DMS79 treated with DMSO at 0.1 percent for 48 hours (cell line): Measurements from ENCODE around the gene FLOT2.
"Not testable (repeated sequence)": the region's sequence is repeated elsewhere in the genome, so short reads cannot be mapped to it uniquely, and the experiment has no call there.

Experiments
- DNase-seq: peaks from one replicate; lab custom pipeline; 2025; lab: John Stamatoyannopoulos, UW

The FLOT2 gene

GRCh38 chr17:28873839-28874238 is 23.7 kb downstream of the FLOT2 start:
- no peak for DNase-seq

DNA sequence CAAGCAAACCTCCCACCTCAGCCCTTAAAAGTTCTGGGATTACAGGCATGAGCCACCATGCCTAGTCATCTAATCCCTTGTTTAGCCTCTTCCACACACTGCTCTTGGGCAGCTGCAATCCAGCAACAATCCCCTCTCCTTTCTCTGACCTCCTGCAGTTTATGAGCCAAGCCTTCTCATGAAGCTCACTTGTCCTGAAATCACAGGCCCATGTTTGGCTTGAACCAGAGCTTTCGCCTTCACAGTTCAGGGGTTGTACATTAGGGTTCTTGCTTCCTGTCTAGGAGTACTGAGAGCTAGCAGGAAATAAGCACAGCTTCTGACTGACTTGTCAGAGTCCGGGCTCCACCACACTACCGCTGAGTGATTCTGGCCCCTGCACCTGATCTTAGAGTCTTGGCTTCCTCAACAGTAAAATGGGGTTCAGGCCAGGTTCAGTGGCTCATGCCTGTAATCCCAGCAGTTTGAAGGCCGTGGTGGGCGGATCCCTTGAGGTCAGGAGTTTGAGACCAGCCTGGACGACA is 26.4 kb downstream of the FLOT2 start:
- no peak for DNase-seq

DNA sequence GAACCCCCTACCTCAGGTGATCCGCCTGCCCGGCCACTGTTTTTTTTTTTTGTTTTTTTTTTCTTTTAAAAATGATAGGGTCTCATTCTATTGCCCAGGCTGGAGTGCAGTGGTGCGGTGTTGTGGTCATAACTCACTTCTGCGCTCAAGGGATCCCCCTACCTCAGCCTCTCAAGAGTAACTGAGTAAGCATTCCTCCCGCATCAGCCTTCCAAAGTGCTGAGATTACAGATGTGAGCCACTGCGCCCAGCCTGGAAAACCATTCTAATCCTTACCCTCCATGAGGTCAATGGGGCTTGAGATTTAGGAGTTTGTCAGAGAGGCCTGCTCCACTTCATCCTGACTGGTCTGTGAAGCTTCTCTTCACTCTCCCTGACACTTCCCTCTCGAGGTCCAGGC is 30.3 kb downstream of the FLOT2 start:
- DNase-seq, result no peak

- no peak for DNase-seq
Observed at GRCh38 chr17:28865946-28866752, 31.4 kb downstream of the FLOT2 start.

GRCh38 chr17:28864991-28865849 is 32.3 kb downstream of the FLOT2 start:
- DNase-seq, result no peak

GRCh38 chr17:28863953-28864352 is 33.6 kb downstream of the FLOT2 start:
- no peak for DNase-seq

- no peak for DNase-seq
Observed at GRCh38 chr17:28862561-28862960, 35.0 kb downstream of the FLOT2 start.

GRCh38 chr17:28861393-28862203 is 35.9 kb downstream of the FLOT2 start:
- DNase-seq, result no peak

DNA sequence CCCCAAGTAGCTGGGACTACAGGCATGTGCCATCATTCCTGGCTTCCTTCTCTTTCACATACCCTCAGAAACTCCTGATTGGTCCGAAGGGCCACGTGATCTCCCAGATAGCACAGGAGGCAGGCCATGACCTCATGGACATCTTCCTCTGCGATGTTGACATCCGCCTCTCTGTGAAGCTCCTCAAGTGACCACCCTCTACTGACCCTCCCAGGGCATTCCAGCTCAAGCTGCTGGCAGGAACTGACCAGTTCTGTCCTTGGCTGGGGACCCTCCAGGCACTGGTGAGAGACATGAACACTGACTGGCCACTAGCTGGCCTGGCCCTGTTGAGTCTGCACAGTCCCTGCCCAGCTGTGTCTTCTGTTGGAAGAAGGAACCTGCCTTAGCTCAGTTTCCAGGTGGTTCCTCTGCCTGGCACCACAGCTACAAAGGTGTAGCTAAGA is 37.1 kb downstream of the FLOT2 start:
- DNase-seq, result no peak

- DNase-seq, result no peak
Observed at GRCh38 chr17:28858801-28859355, 38.7 kb downstream of the FLOT2 start.

DNA sequence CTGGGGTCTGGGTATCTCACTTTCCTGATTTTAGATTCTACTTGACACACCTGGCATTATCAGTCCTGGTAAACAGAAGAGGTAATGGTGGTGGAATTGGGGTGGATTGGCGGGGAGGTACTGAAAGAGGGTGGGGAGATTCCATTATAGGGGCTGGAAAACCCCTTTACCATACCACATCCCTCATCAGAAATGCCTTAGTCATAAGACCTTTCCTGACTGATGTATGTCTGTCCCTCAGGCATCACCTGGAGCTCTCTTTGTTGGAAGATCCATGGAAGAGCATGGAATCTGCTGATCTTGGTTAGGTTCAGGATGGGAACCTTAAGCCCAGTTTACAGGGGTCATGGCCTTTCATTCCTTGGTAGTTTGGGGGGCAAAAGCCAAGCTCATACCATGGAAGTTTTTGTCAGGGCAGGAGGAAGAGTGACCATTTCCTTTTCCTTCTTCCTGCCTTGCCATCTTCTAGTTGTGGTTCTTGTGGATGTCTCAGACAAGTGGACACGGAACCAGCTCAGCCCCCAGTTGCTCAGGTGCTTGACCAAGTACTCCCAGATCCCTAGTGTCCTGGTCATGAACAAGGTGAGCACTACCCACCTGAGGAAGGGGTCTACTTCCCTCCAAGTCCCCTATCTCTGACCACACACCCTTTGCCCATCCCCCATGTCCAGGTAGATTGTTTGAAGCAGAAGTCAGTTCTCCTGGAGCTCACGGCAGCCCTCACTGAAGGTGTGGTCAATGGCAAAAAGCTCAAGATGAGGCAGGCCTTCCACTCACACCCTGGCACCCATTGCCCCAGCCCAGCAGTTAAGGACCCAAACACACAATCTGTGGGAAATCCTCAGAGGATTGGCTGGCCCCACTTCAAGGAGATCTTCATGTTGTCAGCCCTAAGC is 39.4 kb downstream of the FLOT2 start:
- no peak for DNase-seq

DNA sequence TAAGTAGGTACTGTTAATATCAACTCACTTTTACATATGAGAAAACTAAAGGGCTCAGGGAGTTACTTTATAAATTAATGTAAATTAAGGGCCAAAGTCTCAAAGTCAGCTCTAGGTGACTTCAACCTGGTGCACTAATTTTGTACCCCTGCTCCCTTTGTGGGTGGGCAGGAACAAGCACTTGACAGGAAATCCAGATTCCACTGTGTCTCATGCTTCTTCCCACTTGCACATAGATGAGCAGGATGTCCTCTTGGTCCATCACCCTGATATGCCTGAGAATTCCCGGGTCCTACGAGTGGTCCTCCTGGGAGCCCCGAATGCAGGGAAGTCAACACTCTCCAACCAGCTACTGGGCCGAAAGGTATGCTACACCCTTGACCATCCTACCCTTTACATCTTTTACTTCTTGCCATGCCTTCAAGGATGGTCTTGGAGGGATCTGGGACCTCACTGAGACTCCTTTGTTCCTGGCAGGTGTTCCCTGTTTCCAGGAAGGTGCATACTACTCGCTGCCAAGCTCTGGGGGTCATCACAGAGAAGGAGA is 41.4 kb downstream of the FLOT2 start:
- DNase-seq, result no peak

- DNase-seq, result no peak
Observed at GRCh38 chr17:28855336-28855679, 42.2 kb downstream of the FLOT2 start.

GRCh38 chr17:28854457-28855335 is 42.8 kb downstream of the FLOT2 start, which contains the start of gene ERAL1:
Gene ERAL1 (plus strand): TSS chr17:28855016. CDS start chr17:28855035, 19 bp downstream.
- peak; percentile 89 for DNase-seq

DNA sequence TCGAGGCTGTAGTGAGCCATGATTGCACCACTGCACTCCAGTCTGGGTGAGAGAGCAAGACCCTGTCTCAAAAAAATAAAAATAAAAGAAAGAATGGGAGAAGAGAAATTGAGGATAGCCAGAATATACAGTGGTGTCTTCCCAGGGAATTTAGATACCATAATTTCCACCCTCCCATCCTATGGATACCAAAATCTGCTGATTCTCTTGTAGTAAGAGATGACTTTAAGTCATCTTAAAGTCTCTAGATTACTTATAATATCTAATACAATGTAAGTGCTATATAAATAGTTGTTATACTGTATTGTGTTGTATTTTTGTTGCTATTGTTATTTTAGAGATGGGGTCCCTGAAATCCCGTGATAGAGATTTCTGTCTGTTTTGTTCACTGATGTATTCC is 44.2 kb downstream of the FLOT2 start:
- DNase-seq, result no peak

- DNase-seq, result no peak
Observed at GRCh38 chr17:28849281-28849680, 48.3 kb downstream of the FLOT2 start.

GRCh38 chr17:28848667-28849066 is 48.9 kb downstream of the FLOT2 start:
- not testable (repeated sequence) for DNase-seq

DNA sequence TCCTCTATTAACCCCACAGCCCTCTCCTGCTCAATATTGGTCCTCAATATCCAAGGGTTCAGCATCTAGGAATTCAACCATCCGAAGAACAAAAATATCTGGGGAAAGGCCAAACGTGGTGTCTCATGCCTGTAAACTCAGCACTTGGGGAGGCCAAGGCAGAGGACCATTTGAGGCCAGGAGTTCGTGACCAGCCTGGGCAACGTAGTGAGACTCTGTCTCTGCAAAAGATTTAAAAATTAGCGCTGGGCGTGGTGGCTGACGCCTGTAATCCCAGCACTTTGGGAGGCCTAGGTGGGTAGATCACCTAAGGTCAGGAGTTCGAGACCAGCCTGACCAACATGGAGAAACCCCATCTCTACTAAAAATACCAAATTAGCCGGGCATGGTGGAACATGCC is 50.8 kb downstream of the FLOT2 start:
- not testable (repeated sequence) for DNase-seq

DNA sequence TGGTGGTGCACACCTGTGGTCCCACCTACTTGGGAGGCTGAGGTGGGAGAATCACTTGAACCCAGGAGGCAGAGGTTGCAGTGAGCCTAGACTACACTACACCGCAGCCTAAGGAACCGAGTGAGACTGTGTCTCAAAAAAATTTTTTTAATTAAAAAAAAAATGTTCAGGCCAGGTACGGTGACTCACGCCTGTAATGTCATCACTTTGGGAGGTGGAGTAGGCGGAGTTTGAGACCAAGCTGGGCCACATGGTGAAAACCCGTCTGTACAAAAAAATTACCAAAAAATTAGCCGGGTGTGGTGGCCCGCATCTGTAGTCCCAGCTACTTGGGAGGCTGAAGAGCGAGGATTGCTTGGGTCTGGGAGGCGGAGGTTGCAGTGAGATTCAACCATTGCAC is 51.3 kb downstream of the FLOT2 start:
- no peak for DNase-seq
